CD4-positive, CD25-positive, alpha-beta regulatory T cell (primary cell): ENCODE data around the gene PLEKHG3. TPM values are rescaled to one million over a fixed set of nuclear protein-coding genes. Genes with fewer than 3 reads are reported as not detected.

ENCODE experiments used
- ATAC-seq, 2 donors: fragments of 150-1000 bp; cut with Tn5 transposase; one replicate each; pipeline ENCODE4 v1.10.0; 2021; ENCODE audit warnings: low read depth in 2 of 2, moderate number of reproducible peaks in 2 of 2, moderate library complexity in 1 of 2
- DNase-seq, 3 donors: peaks; one replicate each; pipeline versions ENCODE4 v3.0.0 to v3.0.0-alpha.2; 2012 to 2022; ENCODE audit warnings: mixed read lengths in 1 of 3
- H3K27ac ChIP-seq: one replicate; pipeline ENCODE4 v1.7.0; 2013; ENCODE audit warnings: mild to moderate bottlenecking, low read length; ENCODE audit not compliant: insufficient read depth, poor library complexity, severe bottlenecking
- H3K27me3 ChIP-seq: one replicate; pipeline ENCODE4 v1.7.0; 2013; ENCODE audit warnings: low read length; ENCODE audit not compliant: control insufficient read depth, insufficient read depth
- H3K36me3 ChIP-seq: one replicate; pipeline ENCODE4 v1.7.0; 2013; ENCODE audit warnings: mild to moderate bottlenecking, low read length, moderate library complexity; ENCODE audit not compliant: control insufficient read depth, insufficient read depth
- H3K4me1 ChIP-seq: 2 replicates; pipeline ENCODE4 v1.7.0; 2013; ENCODE audit warnings: mild to moderate bottlenecking, low read length; ENCODE audit not compliant: insufficient read depth, control insufficient read depth, poor library complexity, severe bottlenecking
- H3K4me3 ChIP-seq: one replicate; pipeline ENCODE4 v1.7.0; 2013; ENCODE audit warnings: low read depth, mild to moderate bottlenecking, low read length, moderate library complexity
- H3K9me3 ChIP-seq, 2 experiments: 1 replicate in 1 of 2; 2 replicates in 1 of 2; pipeline ENCODE4 v1.7.0; 2013; ENCODE audit warnings: low read length in 2 of 2, mild to moderate bottlenecking in 1 of 2, moderate library complexity in 1 of 2; ENCODE audit not compliant: control insufficient read depth in 2 of 2
- H3K27ac Mint-ChIP-seq, 3 donors: one replicate each; pipeline ENCODE4 v1.8.0; 2020 to 2022; ENCODE audit warnings: mild to moderate bottlenecking in 3 of 3, mixed read lengths in 3 of 3, moderate library complexity in 2 of 3
- H3K27me3 Mint-ChIP-seq: one replicate; pipeline ENCODE4 v1.8.0; 2022; ENCODE audit warnings: mild to moderate bottlenecking, mixed read lengths
- H3K36me3 Mint-ChIP-seq: one replicate; pipeline ENCODE4 v1.8.0; 2020; ENCODE audit warnings: mixed read lengths
- H3K4me1 Mint-ChIP-seq, 4 donors: one replicate each; pipeline ENCODE4 v1.8.0; 2020 to 2022; ENCODE audit warnings: mixed read lengths in 4 of 4, mild to moderate bottlenecking in 1 of 4
- H3K4me3 Mint-ChIP-seq, 4 donors: one replicate each; pipeline ENCODE4 v1.8.0; 2020 to 2022; ENCODE audit warnings: mild to moderate bottlenecking in 4 of 4, mixed read lengths in 4 of 4, moderate library complexity in 3 of 4
- H3K9me3 Mint-ChIP-seq, 7 donors: one replicate each; pipeline ENCODE4 v1.8.0; 2020 to 2022; ENCODE audit warnings: mixed read lengths in 7 of 7, mild to moderate bottlenecking in 3 of 7, moderate library complexity in 2 of 7
- polyA plus RNA-seq, 4 donors: library from polyadenylated mRNA; unstranded; fragments of 300-500 nt; fragmentation: Illumina TruSeq; gene quantifications; one replicate each; pipeline ENCODE4 v1.2.3, GENCODE V29; 2021
- total RNA-seq: library from RNA; stranded (reverse); gene quantifications from one replicate; pipeline ENCODE4 v1.2.3, GENCODE V29; 2022

PLEKHG3 gene
- total and polyA plus RNA-seq, 5 donors from 2014 or later = 2.1 to 31.9 (median 4.7) TPM

DNA sequence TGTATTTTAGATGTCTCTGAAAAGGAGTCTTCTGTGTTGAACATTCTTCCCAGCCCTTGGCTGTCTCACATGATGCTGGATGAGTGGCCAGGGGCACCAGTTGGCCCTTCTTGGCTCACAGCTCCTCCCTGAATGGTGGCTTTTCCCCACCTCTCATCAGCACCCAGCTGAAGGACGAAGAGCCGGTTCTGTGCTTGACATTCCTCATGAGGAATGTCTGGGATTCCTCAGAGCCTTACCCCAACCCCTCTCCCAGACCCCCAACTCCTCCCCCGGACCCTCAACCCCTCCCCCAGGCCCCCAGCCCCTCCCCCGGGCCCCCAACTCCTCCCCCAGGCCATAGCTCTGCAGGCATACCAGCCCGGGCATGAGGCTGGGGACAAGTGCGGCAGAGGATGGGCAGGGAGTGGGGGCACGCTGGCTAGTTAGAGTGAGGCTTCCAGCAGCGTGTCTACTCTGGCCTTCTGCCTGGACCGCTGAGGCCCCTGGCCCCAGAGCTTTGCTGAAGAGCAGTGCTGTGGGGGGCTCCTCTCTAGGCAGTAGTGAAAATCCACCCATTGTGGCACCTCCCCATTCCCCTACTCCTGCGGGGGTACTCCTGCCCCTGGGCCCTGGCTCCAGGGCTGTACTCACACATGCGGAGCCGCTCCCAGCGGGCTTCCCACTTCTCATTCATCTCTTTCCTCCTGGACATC is 64.3 kb downstream of the PLEKHG3 start:
- ATAC-seq (no peak), DNase-seq (no peak)
- no peak overlapping the region for H3K4me3 Mint-ChIP-seq
- Histone ChIP-seq H3K36me3 (no peaks in the 10 kb centered on the region), H3K27me3 (no peaks in the 10 kb centered on the region), H3K4me3 (no peak overlapping the region), H3K27ac (no peak overlapping the region), H3K9me3 (no peaks in the 10 kb centered on the region), H3K4me1 (peaks cover 18% of the 10 kb centered on the region)
- H3K9me3 Mint-ChIP-seq = no peaks in the 10 kb centered on the region
- peaks cover 5% of the 10 kb centered on the region for H3K27me3 Mint-ChIP-seq
- H3K4me1 Mint-ChIP-seq = peaks cover 0 to 39% (median 8%) of the 10 kb centered on the region in 4 donors
- H3K27ac Mint-ChIP-seq = no peak overlapping the region
- H3K36me3 Mint-ChIP-seq = no peaks in the 10 kb centered on the region

DNA sequence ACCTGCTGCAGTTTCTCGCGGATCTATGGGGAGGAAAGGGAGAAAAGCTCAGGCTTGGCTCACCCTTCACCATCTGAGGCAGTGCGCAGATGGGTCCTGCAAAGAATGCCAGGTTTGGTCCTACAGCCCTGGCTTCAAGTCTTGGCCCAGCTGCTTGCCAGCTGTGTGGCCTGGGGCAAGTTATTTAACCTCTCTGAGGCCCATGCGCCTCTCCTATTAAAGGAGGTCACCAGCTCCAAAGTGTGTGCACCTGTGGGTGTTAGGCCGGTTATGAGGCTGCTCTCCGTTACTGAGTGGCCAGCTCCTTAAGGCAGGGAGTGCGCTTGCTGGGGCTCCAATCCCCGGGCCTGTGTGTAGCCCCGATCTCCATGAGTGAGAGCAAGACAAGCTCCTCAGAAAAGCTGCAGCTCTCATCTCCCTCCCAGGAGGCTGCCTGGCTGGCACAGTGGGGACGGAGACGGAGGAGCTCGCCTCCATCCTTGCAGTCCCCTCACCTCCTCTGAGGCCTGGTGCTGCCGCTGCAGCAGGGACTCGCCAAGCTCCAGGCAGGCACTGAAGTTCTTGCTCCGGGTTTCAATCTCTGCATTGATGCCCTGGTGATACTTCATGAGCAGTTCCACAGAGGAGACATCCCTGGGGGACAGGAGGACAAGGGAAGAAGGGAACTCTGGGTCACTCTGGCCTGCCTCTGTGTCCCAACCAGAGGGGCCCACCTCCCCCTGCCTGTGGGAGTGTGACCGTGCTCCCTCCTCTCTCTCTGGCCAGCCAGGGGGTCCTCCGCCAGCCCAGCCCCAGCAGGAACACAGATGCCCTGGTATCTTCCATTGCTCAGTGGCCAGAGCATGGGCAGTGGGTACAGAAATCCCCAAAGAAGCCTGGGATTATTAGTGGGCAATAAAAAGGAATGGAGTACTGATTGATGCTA is 65.1 kb downstream of the PLEKHG3 start:
- no peak for ATAC-seq

DNA sequence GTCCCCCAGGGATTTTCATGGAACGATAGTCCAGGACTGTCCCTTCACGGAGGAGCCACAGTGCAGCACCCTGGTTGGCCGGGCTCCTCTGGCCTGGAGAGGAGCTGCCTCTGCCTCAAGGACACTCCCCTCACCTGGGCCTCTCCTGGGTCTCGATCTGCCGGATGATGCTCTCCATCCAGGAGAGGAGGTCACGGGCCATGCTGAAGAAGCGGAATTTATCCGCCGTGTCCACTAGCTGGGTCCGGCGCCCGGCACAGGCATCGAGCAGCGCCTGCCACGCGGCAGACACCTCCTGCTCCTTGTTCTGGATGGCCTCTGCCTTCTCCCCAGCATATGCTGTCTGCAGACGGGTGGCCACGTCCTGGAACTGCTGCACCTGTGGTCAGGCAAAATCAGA is 66.5 kb downstream of the PLEKHG3 start:
- Histone ChIP-seq H3K9me3 (no peaks in the 10 kb centered on the region), H3K27me3 (no peaks in the 10 kb centered on the region), H3K27ac (no peak overlapping the region), H3K36me3 (no peaks in the 10 kb centered on the region), H3K4me3 (no peak overlapping the region), H3K4me1 (peaks cover 12% of the 10 kb centered on the region)
- no peak for ATAC-seq
- peaks cover 0 to 26% (median 6%) of the 10 kb centered on the region in 4 donors for H3K4me1 Mint-ChIP-seq
- no peak overlapping the region for H3K27ac Mint-ChIP-seq
- no peaks in the 10 kb centered on the region for H3K27me3 Mint-ChIP-seq
- DNase-seq = no peak
- no peaks in the 10 kb centered on the region for H3K9me3 Mint-ChIP-seq
- no peak overlapping the region for H3K4me3 Mint-ChIP-seq
- H3K36me3 Mint-ChIP-seq = no peaks in the 10 kb centered on the region

More for the DNA sequence above, 65.1 kb downstream of the PLEKHG3 start:
- Histone ChIP-seq H3K27ac (no peak overlapping the region), H3K36me3 (no peaks in the 10 kb centered on the region), H3K4me3 (no peak overlapping the region), H3K9me3 (no peaks in the 10 kb centered on the region), H3K4me1 (peaks cover 16% of the 10 kb centered on the region), H3K27me3 (no peaks in the 10 kb centered on the region)
- Mint-ChIP-seq H3K4me1 (peaks cover 0 to 34% (median 8%) of the 10 kb centered on the region in 4 donors), H3K9me3 (no peaks in the 10 kb centered on the region), H3K4me3 (no peak overlapping the region), H3K36me3 (no peaks in the 10 kb centered on the region), H3K27ac (peak overlapping the region in 1 of 3 donors; percentile 26), H3K27me3 (peaks cover 2% of the 10 kb centered on the region)
- no peak for DNase-seq

DNA sequence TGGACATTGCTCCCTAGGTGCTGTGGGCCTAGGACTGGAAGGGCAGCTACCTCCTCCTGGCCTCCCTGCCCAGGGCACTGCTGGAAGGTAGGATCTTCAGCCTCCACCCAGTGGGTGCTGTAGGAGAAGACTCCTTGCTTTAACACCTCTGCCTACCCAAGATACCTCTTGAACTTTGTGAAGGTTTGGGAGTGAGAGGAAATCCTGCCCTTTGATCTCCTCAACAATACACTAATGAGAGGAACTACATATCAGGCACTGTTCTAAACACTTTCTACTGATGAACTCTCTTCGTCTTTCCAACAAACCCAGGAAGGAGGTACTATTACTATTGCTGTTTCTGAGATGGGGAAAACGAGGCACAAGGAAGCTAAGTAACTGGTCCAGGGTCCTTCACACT is 66.9 kb downstream of the PLEKHG3 start:
- ATAC-seq (no peak), DNase-seq (peak in 1 of 3 donors; percentile 24)
- no peaks in the 10 kb centered on the region for H3K9me3 ChIP-seq
- peak overlapping the region in 2 of 3 donors; percentile 18 to 32 for H3K27ac Mint-ChIP-seq
- no peak overlapping the region for H3K4me3 ChIP-seq
- H3K4me1 ChIP-seq = peaks cover 12% of the 10 kb centered on the region
- no peaks in the 10 kb centered on the region for H3K27me3 Mint-ChIP-seq
- no peak overlapping the region for H3K27ac ChIP-seq
- H3K36me3 ChIP-seq = no peaks in the 10 kb centered on the region
- H3K27me3 ChIP-seq = no peaks in the 10 kb centered on the region
- H3K36me3 Mint-ChIP-seq = no peaks in the 10 kb centered on the region
- H3K9me3 Mint-ChIP-seq = no peaks in the 10 kb centered on the region
- no peak overlapping the region for H3K4me3 Mint-ChIP-seq
- H3K4me1 Mint-ChIP-seq = peaks cover 0 to 22% (median 4%) of the 10 kb centered on the region in 4 donors

DNA sequence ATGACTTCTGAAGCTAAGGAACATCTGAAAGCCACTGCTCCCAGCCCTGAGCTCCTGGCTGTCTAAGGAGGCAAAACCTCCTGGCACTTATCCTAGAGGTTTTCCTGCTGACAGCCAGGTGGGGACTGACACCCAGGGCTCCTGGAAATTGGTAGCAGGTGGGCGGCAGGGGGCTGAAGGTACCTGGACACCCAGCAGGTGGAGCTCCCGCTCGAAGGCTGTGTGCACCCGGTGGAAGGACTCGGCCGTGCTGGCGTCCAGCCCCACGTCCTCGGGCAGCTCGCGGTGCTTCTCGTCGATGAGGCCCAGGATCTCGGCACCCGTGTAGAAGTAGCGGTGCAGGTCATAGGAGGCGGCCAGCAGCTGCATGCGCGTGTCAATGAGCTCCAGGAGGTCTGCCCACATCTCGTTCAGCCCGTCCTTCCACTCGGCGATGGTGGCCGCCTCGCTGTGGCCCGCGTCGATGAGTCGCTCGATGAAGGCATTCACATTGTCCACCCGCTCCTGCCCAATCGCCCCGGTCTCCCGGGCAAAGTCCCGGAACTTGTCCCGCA is 68.2 kb downstream of the PLEKHG3 start:
- H3K9me3 ChIP-seq = no peaks in the 10 kb centered on the region
- H3K4me3 ChIP-seq = no peak overlapping the region
- H3K27ac Mint-ChIP-seq = no peak overlapping the region
- H3K4me1 Mint-ChIP-seq = peaks cover 0 to 19% (median 4%) of the 10 kb centered on the region in 4 donors
- DNase-seq = no peak
- H3K27me3 Mint-ChIP-seq = no peaks in the 10 kb centered on the region
- H3K4me3 Mint-ChIP-seq = no peak overlapping the region
- no peak for ATAC-seq
- H3K36me3 Mint-ChIP-seq = no peaks in the 10 kb centered on the region
- no peak overlapping the region for H3K27ac ChIP-seq
- no peaks in the 10 kb centered on the region for H3K36me3 ChIP-seq
- H3K4me1 ChIP-seq = peaks cover 12% of the 10 kb centered on the region
- no peaks in the 10 kb centered on the region for H3K9me3 Mint-ChIP-seq
- no peaks in the 10 kb centered on the region for H3K27me3 ChIP-seq

DNA sequence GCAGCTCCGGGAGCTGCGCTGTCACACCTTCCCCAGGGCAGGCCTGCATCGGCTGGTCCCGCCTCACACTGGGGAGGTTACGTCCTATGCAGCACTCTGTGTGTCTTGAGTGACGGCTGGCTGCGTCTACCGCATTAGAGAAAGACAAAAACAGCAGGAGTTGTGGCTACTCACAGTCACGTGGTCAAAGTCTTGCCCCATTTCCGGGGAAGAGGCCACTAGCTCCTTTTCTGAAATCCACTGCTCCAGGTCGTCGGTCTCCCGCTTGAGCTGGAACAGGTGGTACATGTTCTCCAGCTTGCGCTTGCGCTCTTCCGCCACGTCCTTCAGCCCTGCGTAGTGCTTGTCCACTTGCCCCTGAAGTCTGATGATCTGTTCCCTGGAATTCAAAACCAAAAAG is 68.8 kb downstream of the PLEKHG3 start:
- Histone ChIP-seq H3K9me3 (no peaks in the 10 kb centered on the region), H3K36me3 (no peaks in the 10 kb centered on the region), H3K27ac (no peak overlapping the region), H3K27me3 (no peaks in the 10 kb centered on the region), H3K4me1 (peaks cover 12% of the 10 kb centered on the region), H3K4me3 (no peak overlapping the region)
- Mint-ChIP-seq H3K9me3 (no peaks in the 10 kb centered on the region), H3K4me1 (peaks cover 0 to 19% (median 4%) of the 10 kb centered on the region in 4 donors), H3K27ac (no peak overlapping the region), H3K36me3 (no peaks in the 10 kb centered on the region), H3K4me3 (no peak overlapping the region), H3K27me3 (no peaks in the 10 kb centered on the region)
- ATAC-seq = no peak
- DNase-seq = no peak

DNA sequence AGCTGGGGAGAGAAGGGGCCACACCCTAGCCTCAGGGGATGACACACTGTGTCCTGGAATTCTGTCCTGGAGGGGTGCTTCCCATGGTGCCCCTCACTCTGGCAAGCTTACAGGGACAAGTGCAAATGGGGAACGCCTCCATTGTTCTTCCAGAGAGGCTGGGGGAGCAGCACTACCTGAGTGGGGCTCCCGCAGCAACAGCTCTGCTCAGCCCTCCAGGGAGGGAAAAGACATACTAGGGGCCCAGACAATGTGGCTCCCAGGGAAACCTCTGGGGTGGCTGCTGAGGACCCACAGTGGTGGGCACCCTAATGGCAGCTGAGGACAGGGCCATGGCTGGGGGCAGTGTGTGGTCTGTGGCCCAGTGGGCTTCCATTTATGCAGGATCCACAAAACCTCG is 69.4 kb downstream of the PLEKHG3 start:
- H3K36me3 ChIP-seq = no peaks in the 10 kb centered on the region
- H3K4me1 Mint-ChIP-seq = peaks cover 0 to 19% (median 4%) of the 10 kb centered on the region in 4 donors
- no peak overlapping the region for H3K27ac Mint-ChIP-seq
- no peak overlapping the region for H3K4me3 Mint-ChIP-seq
- no peaks in the 10 kb centered on the region for H3K27me3 Mint-ChIP-seq
- no peak for ATAC-seq
- no peaks in the 10 kb centered on the region for H3K27me3 ChIP-seq
- no peak overlapping the region for H3K4me3 ChIP-seq
- no peaks in the 10 kb centered on the region for H3K9me3 Mint-ChIP-seq
- no peak for DNase-seq
- no peak overlapping the region for H3K27ac ChIP-seq
- peaks cover 12% of the 10 kb centered on the region for H3K4me1 ChIP-seq
- no peaks in the 10 kb centered on the region for H3K36me3 Mint-ChIP-seq
- no peaks in the 10 kb centered on the region for H3K9me3 ChIP-seq
